ENCODE results near the gene LSM10.

The LSM10 gene

GRCh38 chr1:36419140-36419539 is 21.4 kb upstream of the LSM10 start:
- in situ Hi-C loops (cut with HindIII; ENCODE audit: low pct_ligation_motif_present, low sequenced_read_pairs) = no loop called here
- H3K4me3 ChIP-seq (ENCODE audit: low read depth, low read length) = no peak overlapping the region
- no peak for DNase-seq
- no peak for TF ChIP-seq CTCF (IDR thresholded peaks at IDR 0.05; ENCODE audit: low read depth, low read length, missing control alignments)
- no peaks in the 10 kb centered on the region for H3K36me3 ChIP-seq (replicated peaks)
- no peaks in the 10 kb centered on the region for H3K27me3 ChIP-seq (replicated peaks)
- no peak overlapping the region for H3K27ac ChIP-seq

- no peak for TF ChIP-seq CTCF (IDR thresholded peaks at IDR 0.05; ENCODE audit: low read depth, low read length, missing control alignments)
- Histone ChIP-seq H3K27ac (no peak overlapping the region), H3K27me3 (replicated peaks) (no peaks in the 10 kb centered on the region), H3K4me3 (ENCODE audit: low read depth, low read length) (no peak overlapping the region), H3K36me3 (replicated peaks) (no peaks in the 10 kb centered on the region)
- no peak for DNase-seq
- in situ Hi-C loops (cut with HindIII; ENCODE audit: low pct_ligation_motif_present, low sequenced_read_pairs) = no loop called here
Measured at GRCh38 chr1:36417931-36418330, 20.2 kb upstream of the LSM10 start.

GRCh38 chr1:36415661-36416326 is 18.1 kb upstream of the LSM10 start:
- no peak for TF ChIP-seq CTCF (IDR thresholded peaks at IDR 0.05; ENCODE audit: low read depth, low read length, missing control alignments)
- H3K36me3 ChIP-seq (replicated peaks) = no peaks in the 10 kb centered on the region
- in situ Hi-C loops (cut with HindIII; ENCODE audit: low pct_ligation_motif_present, low sequenced_read_pairs) = no loop called here
- H3K27ac ChIP-seq = no peak overlapping the region
- H3K4me3 ChIP-seq (ENCODE audit: low read depth, low read length) = no peak overlapping the region
- no peaks in the 10 kb centered on the region for H3K27me3 ChIP-seq (replicated peaks)
- no peak for DNase-seq

- H3K36me3 ChIP-seq (replicated peaks) = no peaks in the 10 kb centered on the region
- no peak overlapping the region for H3K4me3 ChIP-seq (ENCODE audit: low read depth, low read length)
- no peaks in the 10 kb centered on the region for H3K27me3 ChIP-seq (replicated peaks)
- no peak overlapping the region for H3K27ac ChIP-seq
- DNase-seq = no peak
- in situ Hi-C loops (cut with HindIII; ENCODE audit: low pct_ligation_motif_present, low sequenced_read_pairs) = no loop called here
- TF ChIP-seq CTCF (IDR thresholded peaks at IDR 0.05; ENCODE audit: low read depth, low read length, missing control alignments) = no peak
Measured at GRCh38 chr1:36414384-36414783, 16.7 kb upstream of the LSM10 start.

- DNase-seq = peak; percentile 42
- no peak for TF ChIP-seq CTCF (IDR thresholded peaks at IDR 0.05; ENCODE audit: low read depth, low read length, missing control alignments)
- no peaks in the 10 kb centered on the region for H3K36me3 ChIP-seq (replicated peaks)
Measured at GRCh38 chr1:36411674-36412648, 14.3 kb upstream of the LSM10 start.

More at GRCh38 chr1:36411674-36412648, 14.3 kb upstream of the LSM10 start:
- no peaks in the 10 kb centered on the region for H3K27me3 ChIP-seq (replicated peaks)
- H3K4me3 ChIP-seq (ENCODE audit: low read depth, low read length) = no peak overlapping the region
- in situ Hi-C loops (cut with HindIII; ENCODE audit: low pct_ligation_motif_present, low sequenced_read_pairs) = no loop called here
- H3K27ac ChIP-seq = no peak overlapping the region
